GM23338 (cell line): ENCODE measurements around the gene ADGRF4.

Experiments used
- CTCF ChIP-seq, 2 experiments: fragments of 200-600 bp in 1 of 2; sonication (generic) in 1 of 2; conservative IDR thresholded peaks; 2 replicates each; pipeline versions ENCODE4 v1.5.1 to v1.6.1; 2016 to 2017; ENCODE audit warnings: antibody characterized with exemption in 2 of 2, low read depth in 2 of 2, mild to moderate bottlenecking in 2 of 2, moderate library complexity in 1 of 2
- EZH2 ChIP-seq: fragments of 200-600 bp; sonication (generic); IDR thresholded peaks from one replicate; pipeline ENCODE4 v1.8.0; 2017; ENCODE audit warnings: antibody characterized with exemption, mild to moderate bottlenecking, low read depth; ENCODE audit not compliant: unreplicated experiment
- EZH2phosphoT487 ChIP-seq: fragments of 200-600 bp; sonication (generic); IDR thresholded peaks from one replicate; pipeline ENCODE4 v1.8.1; 2018; ENCODE audit warnings: antibody characterized with exemption; ENCODE audit not compliant: unreplicated experiment
- JUNB ChIP-seq: IDR thresholded peaks from one replicate; pipeline ENCODE4 v1.6.1; 2016; ENCODE audit warnings: antibody characterized with exemption; ENCODE audit not compliant: unreplicated experiment
- POLR2AphosphoS5 ChIP-seq: IDR thresholded peaks from 2 replicates; pipeline ENCODE4 v1.6.1; 2016; ENCODE audit warnings: antibody characterized with exemption, low read depth
- REST ChIP-seq: IDR thresholded peaks from one replicate; pipeline ENCODE4 v1.6.1; 2018; ENCODE audit warnings: antibody characterized with exemption; ENCODE audit not compliant: unreplicated experiment

- TF ChIP-seq POLR2AphosphoS5 (no peak), EZH2 (no peak), CTCF (conservative IDR thresholded peaks at IDR 0.05; ENCODE audit: low read depth in 2 of 2) (no peak), REST (no peak), JUNB (no peak), EZH2phosphoT487 (no peak)
Observed at GRCh38 chr6:47727391-47727790, 29.0 kb downstream of the ADGRF4 start.
